GM19351 (cell line): Measurements from ENCODE around the gene GIT1.

Experiments
- ATAC-seq: cut with Tn5 transposase; IDR thresholded peaks from one replicate; pipeline ENCODE4 v1.9.1; 2021; ENCODE audit warnings: mild to moderate bottlenecking, moderate library complexity; ENCODE audit not compliant: unreplicated experiment

Gene GIT1

DNA sequence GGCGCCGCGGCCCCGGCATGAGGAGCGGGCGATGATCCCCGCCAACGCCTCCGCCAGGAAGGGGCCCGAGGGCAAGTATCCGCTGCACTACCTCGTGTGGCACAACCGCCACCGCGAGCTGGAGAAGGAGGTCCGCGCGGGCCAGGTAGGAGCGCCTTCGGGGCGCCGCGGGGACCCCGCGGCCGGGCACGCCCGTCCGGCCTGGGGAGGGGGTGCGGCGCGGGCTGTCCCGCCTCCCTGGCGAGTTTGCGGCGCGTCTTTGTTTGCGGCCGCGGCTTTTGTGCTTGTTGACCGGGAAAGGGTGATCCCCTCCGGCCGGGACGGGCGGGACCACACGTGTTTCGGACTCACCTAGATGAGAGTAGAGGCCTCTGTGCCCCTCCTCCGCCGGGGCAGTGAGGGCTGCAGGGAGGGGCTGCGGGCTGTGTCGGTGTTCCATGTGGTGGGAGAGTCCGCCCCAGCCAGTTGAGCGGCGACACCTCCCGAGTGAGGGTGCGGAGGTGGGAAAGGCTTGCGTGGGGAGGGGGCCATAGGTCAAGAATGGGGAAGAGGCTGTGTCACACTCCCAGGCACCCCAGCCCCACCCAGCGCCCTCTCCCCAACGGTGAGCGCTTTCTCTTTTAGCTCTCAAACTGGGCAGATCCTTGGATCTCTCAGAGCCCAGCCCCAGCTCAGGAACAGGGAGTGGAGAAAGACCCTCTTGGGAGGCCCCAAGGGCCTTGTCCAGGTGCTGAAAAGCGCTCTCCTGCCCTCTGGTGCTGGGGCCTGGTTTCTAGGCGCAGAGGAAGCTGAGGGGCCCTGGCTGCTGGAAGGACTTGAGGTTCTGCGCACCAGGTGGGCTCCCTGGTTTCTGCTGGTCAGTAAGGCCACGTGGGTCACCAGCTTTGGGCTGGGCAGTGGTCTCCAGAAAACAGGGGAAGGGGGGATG, 4.4 kb upstream of the GIT1 start:
- no peak for ATAC-seq

- no peak for ATAC-seq
These were observed 3.6 kb upstream of the GIT1 start, which contains the start of gene ANKRD13B for GRCh38 chr17:29592850-29593551. Gene ANKRD13B (plus strand): TSS chr17:29593132. CDS start chr17:29593622, 490 bp downstream.

DNA sequence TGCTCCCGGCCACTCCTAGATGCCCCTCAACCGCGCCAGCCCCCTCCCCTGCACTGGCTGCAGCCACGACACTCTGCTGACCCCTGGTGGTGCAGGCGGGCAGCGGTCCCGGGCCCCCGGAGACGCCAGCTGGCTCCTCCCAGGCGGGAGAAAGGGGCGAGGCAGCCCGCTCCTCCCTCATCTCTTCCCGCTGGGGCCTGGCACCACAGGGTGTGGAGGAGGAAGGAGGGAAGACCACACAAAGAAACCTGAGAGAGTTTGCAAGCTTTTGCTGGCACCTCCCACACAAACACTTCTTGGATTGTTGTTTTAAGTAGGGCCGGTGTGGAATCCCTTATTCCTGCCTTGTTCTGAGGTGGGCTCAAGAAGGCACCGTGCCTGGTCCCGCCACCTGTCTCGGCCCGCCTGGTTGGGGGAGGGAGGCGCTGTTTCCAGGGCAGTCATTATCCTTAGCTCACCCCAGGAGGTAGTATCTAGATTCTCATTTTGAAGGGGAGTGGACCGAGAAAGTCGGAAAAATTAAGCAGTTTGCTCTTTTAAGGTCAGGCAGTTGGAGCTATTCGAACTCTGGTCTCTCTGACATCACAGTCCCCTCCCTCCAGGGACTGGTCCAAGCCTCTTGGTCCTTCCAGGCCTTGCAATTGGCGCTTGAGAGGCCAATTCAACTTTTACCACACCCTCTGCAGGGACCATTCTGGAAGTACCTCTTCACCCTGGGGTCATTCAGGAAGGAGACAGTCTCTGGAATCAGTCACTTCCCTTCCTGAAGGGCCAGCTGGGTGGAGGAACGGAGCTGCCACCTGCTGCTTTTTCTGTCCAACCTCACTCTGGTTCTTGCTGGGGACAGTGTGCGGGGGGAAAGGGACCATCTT, 2.5 kb upstream of the GIT1 start:
- no peak for ATAC-seq

DNA sequence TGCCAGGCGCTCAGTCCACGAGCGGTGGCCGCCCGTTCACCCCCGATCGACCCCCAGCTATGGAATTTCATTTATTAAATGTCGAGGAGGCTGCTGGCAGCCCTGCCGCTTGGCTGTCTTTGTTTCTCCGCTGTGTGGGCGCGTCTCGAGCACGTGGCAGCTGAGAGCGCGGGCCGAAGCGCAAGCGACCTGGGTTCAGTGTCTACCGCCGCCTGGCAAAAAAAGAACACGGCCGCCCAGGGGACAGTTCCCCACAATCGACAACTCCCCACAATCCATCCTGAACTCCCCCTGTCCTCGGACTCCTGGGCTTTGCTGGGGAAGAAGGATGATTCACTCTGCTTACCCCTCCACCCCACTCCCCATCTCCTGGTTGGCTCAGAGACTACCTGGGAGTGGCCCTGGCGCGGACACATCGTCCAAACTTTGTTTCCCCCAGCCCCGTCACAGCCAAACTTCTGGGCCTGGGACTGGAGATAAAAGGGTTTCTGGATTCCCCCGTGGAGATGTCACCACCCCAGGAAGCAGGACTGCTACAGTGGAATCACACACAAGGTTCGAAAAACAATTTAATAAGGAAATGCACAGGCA, 1.8 kb upstream of the GIT1 start:
- no peak for ATAC-seq

DNA sequence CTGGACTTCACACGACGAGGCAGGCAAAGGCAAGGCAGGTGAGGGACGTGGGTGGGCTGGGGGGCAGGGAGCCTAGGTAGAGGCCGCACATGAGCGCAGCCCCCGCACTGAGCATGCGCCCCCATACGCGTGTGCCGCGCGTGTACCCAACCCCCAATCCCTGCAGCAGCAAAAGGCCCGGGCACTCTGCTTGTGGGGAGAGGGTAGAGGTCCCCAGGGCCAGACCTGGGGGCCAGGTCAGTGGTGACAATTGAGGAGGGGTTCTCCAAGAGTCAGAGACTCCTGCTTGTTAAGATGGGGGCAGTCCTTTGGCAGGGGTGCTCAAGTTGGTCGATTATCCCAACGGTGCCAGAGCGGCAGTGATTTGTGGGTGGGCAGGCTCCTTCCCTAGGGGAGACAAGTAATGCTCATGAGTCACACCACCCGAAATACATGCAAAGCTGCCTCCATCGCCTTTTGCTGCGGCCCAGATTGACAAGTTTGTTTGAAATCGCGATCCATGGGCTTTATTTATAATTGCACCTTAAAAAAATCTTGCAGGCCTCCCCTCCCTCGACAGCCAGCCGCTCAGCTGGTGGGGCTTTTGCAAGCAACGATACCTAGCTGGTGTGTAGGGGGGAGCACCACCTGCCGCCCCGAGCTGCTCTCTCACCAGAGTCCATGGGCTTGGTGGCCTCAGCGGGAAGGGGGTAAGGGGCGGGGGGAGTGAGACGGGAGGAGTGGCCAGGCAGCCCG, 1.1 kb upstream of the GIT1 start:
- no peak for ATAC-seq

- no peak for ATAC-seq
These were observed 661 bp downstream of the GIT1 start for GRCh38 chr17:29588562-29589411.

DNA sequence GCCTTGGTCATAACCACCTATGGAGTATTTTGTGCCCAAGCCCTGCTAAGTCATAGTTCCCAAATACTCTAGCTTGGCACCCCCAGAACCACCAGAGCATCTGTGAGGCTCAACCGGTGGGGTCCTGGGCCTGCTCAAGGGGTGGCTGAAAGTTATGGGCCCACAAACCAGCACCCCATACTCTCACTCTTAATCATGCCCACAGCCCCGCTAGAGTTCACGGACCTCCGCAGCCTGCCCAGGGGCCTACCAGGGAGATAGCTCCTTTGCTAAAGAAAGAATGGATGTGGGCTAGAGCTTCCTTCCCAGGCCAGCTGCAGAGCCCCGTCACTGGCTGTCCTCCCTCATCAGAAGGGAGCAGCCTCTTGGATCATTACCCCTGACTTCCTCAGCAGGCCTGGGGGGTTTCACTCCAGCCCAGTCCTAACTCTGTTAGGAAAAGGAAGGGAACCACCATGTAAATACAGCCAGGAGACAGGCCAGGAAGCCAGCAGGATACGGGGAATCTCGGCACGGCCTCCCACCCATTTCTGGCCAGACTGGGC, 1.4 kb downstream of the GIT1 start:
- ATAC-seq = no peak

DNA sequence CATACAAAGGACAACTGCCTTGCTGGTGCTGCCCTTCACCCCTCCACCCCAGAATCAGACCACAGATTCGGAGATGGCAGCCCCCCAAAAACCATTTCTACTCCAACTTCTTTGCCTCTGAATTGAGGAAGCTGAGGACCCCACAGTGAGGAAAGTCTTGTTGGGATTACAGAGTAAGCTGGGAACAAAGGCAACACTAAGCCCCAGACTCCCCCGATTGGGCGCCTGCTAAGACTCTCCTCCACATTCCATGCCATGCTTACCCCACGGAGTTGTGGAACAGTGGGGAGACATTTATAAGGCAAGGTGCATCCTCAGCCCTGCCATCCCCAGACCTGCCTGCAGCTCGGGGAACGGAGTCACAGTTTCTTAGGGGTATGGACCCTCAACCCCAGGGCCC, 1.9 kb downstream of the GIT1 start:
- no peak for ATAC-seq

GRCh38 chr17:29586676-29587469, 2.6 kb downstream of the GIT1 start:
- ATAC-seq = no peak

DNA sequence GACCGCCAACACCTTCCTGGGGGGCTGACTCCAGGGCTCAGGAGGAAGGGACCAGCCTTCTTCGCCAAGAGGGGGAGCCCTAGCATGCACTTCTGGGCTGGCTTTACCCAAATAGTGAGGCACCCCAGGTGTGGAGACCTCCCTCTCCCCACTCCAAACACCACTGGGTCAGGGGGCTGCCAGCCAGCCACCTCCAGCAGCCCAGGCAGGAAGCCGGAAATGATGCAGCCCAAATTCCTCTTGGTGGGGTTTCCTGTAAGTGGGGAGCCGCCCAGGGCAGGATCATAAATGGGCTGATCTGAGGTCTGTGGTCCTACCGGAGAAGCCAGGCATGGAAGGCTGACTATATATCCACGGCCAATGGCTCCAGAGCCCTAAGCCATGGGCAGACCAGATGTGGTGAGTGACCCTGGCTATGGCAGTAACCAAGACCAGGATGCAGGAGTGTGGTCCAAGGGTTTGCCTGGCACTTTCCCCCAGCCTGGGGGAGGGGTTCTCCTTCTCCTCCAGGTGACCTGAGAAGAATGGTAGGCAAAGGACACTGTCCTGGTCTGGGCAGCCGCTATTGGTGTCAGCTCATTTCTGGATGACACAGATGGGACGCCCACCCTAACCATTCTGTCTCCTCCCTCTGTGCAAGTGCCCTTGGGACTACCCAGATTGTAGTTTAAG, 4.2 kb downstream of the GIT1 start:
- no peak for ATAC-seq

GRCh38 chr17:29584452-29585079, 4.9 kb downstream of the GIT1 start:
- no peak for ATAC-seq

GRCh38 chr17:29583324-29584248, 5.9 kb downstream of the GIT1 start:
- no peak for ATAC-seq

DNA sequence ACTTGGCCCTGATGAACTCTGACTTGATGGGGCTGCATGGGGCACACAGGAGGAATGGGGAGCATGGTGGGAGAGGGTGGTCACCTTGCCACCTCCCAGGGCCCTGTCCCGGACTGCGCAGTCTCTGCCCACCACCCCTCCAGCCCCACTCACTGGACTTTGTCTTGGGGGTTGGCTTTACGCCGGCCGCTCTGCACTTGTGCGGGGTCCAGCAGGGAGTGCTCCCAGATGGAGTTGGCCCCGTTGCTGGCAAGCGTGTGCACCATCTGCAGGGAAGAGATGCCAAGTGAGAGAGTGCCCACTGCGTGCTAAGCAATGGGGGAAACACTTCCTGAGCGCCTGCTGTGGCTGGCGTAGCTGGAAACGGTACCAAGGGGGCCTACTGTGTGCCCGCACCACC, 6.7 kb downstream of the GIT1 start:
- no peak for ATAC-seq

- ATAC-seq = no peak
These were observed 7.1 kb downstream of the GIT1 start for GRCh38 chr17:29582254-29582765.

- no peak for ATAC-seq
These were observed 7.7 kb downstream of the GIT1 start for GRCh38 chr17:29581583-29582253.
